Ovary (tissue), 3 donors: ENCODE results near the gene GPHN.

ENCODE experiments used
- POLR2A ChIP-seq: fragments of 450-650 bp; IDR thresholded peaks from one replicate; pipeline ENCODE4 v1.6.1; 2017; ENCODE audit warnings: antibody characterized with exemption, mild to moderate bottlenecking, moderate library complexity
- TF ChIP-seq, protein P1 (sequence below), 3 donors: fragments of 450-650 bp in 2 of 3; fragments of 200-600 bp in 1 of 3; IDR thresholded peaks; one replicate each; pipeline versions ENCODE4 v1.5.1 to v1.8.0; 2016 to 2022; ENCODE audit warnings: antibody characterized with exemption in 3 of 3, mild to moderate bottlenecking in 1 of 3
- donor health status: DM: no; HTN: no; CAD: no.

DNA sequence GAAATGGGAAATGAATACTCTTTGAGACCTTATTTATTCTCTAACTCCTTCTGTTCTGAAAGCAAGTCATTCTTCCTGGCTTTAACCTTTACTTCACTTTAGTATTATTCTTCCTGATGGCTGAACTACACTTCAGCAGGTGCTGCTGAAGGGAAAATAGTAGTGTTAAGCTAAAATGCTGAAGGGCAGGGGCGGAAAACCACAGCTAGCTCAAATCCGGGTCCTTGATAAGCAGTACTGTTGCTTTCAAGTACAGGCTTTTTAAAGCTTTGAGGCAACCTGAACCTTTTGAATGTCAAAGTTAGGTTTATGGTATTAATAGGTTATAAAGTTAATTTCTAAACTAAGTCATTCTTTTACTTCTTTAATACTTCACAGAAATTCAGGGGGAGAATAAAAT lies 11.0 kb upstream of the GPHN start:
- TF ChIP-seq, protein P1, sequence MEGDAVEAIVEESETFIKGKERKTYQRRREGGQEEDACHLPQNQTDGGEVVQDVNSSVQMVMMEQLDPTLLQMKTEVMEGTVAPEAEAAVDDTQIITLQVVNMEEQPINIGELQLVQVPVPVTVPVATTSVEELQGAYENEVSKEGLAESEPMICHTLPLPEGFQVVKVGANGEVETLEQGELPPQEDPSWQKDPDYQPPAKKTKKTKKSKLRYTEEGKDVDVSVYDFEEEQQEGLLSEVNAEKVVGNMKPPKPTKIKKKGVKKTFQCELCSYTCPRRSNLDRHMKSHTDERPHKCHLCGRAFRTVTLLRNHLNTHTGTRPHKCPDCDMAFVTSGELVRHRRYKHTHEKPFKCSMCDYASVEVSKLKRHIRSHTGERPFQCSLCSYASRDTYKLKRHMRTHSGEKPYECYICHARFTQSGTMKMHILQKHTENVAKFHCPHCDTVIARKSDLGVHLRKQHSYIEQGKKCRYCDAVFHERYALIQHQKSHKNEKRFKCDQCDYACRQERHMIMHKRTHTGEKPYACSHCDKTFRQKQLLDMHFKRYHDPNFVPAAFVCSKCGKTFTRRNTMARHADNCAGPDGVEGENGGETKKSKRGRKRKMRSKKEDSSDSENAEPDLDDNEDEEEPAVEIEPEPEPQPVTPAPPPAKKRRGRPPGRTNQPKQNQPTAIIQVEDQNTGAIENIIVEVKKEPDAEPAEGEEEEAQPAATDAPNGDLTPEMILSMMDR (IDR thresholded peaks at IDR 0.05): no peak
- TF ChIP-seq POLR2A: no peak
